HEK293 (cell line): ENCODE measurements around the gene CHL1.

Experiments used
- CTCF ChIA-PET: fragments of 350-600 bp; formaldehyde crosslinking; extraction: SDS; loops from one replicate; lab custom pipeline; 2021; ENCODE audit warnings: antibody characterized with exemption; lab: Yijun Ruan, JAX
- POLR2A ChIA-PET: fragments of 300-600 bp; formaldehyde crosslinking; extraction: SDS; loops from one replicate; lab custom pipeline; 2020; ENCODE audit warnings: antibody characterized with exemption, inconsistent platforms; lab: Yijun Ruan, JAX
- H3K27ac ChIP-seq: fragments of 200-500 bp; sonication (Bioruptor generic); 2 replicates; pipeline ENCODE4 v1.5.1; 2014; ENCODE audit warnings: low read depth, low read length, control low read depth, inconsistent platforms; ENCODE audit errors: extremely low read depth
- H3K36me3 ChIP-seq, 2 experiments: fragments of 200-500 bp in 1 of 2; sonication (Bioruptor generic) in 1 of 2; 1 replicate in 1 of 2; 2 replicates in 1 of 2; pipeline ENCODE4 v1.5.1; 2014 to 2017; ENCODE audit warnings: inconsistent platforms in 2 of 2, low read length in 2 of 2; ENCODE audit not compliant: control insufficient read depth in 2 of 2, insufficient read depth in 1 of 2
- H3K4me1 ChIP-seq: fragments of 200-500 bp; sonication (Bioruptor generic); 2 replicates; pipeline ENCODE4 v1.5.1; 2014; ENCODE audit warnings: mild to moderate bottlenecking, low read length, inconsistent platforms; ENCODE audit not compliant: control insufficient read depth, insufficient read depth
- H3K4me3 ChIP-seq: 2 replicates; pipeline ENCODE4 v1.5.1; 2011; ENCODE audit warnings: low read depth, mild to moderate bottlenecking, control low read depth, low read length, moderate library complexity
- H3K9me3 ChIP-seq: fragments of 200-500 bp; sonication (Bioruptor generic); 2 replicates; pipeline ENCODE4 v1.5.1; 2014; ENCODE audit warnings: low read depth, low read length, inconsistent platforms; ENCODE audit not compliant: control insufficient read depth, insufficient read depth
- AEBP2 ChIP-seq: fragments of 450-650 bp; formaldehyde crosslinking; IDR thresholded peaks from 2 replicates; pipeline ENCODE4 v1.5.1; 2016; ENCODE audit warnings: missing biosample characterization, missing genetic modification characterization, borderline replicate concordance
- ATF2 ChIP-seq: fragments of 450-650 bp; formaldehyde crosslinking; IDR thresholded peaks from 2 replicates; pipeline ENCODE4 v1.5.1; 2016; ENCODE audit warnings: missing biosample characterization, missing genetic modification characterization, low read depth
- FEZF1 ChIP-seq: fragments of 450-650 bp; formaldehyde crosslinking; IDR thresholded peaks from 2 replicates; pipeline ENCODE4 v1.5.1; 2016; ENCODE audit warnings: missing biosample characterization, missing genetic modification characterization
- HIC1 ChIP-seq: fragments of 450-650 bp; formaldehyde crosslinking; IDR thresholded peaks from 2 replicates; pipeline ENCODE4 v1.5.1; 2016; ENCODE audit warnings: missing biosample characterization, missing genetic modification characterization
- HOXC10 ChIP-seq: sonication (generic); formaldehyde crosslinking; IDR thresholded peaks from 2 replicates; pipeline ENCODE4 v1.8.1; 2023; ENCODE audit warnings: mild to moderate bottlenecking, missing genetic modification reagents
- KLF16 ChIP-seq: fragments of 450-650 bp; formaldehyde crosslinking; IDR thresholded peaks from 2 replicates; pipeline ENCODE4 v1.5.1; 2017; ENCODE audit warnings: missing biosample characterization, missing genetic modification characterization
- KLF17 ChIP-seq: fragments of 450-650 bp; formaldehyde crosslinking; IDR thresholded peaks from 2 replicates; pipeline ENCODE4 v1.5.1; 2016; ENCODE audit warnings: missing biosample characterization, missing genetic modification characterization
- WT1 ChIP-seq: fragments of 450-650 bp; formaldehyde crosslinking; IDR thresholded peaks from 2 replicates; pipeline ENCODE4 v1.5.1; 2016; ENCODE audit warnings: missing biosample characterization, missing genetic modification characterization
- ZBTB21 ChIP-seq: fragments of 450-650 bp; formaldehyde crosslinking; IDR thresholded peaks from 2 replicates; pipeline ENCODE4 v1.5.1; 2017; ENCODE audit warnings: missing biosample characterization, missing genetic modification characterization
- ZBTB48 ChIP-seq: fragments of 450-650 bp; formaldehyde crosslinking; IDR thresholded peaks from 2 replicates; pipeline ENCODE4 v1.5.1; 2016; ENCODE audit warnings: missing biosample characterization, missing genetic modification characterization
- ZBTB49 ChIP-seq: fragments of 450-650 bp; formaldehyde crosslinking; IDR thresholded peaks from 2 replicates; pipeline ENCODE4 v1.5.1; 2016; ENCODE audit warnings: missing biosample characterization, missing genetic modification characterization, low read depth
- ZFP3 ChIP-seq: fragments of 450-650 bp; formaldehyde crosslinking; IDR thresholded peaks from 2 replicates; pipeline ENCODE4 v1.5.1; 2016; ENCODE audit warnings: low read depth, missing biosample characterization, missing genetic modification characterization
- ZNF133 ChIP-seq: fragments of 450-650 bp; formaldehyde crosslinking; IDR thresholded peaks from 2 replicates; pipeline ENCODE4 v1.5.1; 2016; ENCODE audit warnings: missing biosample characterization, missing genetic modification characterization
- ZNF155 ChIP-seq: fragments of 450-650 bp; formaldehyde crosslinking; IDR thresholded peaks from 2 replicates; pipeline ENCODE4 v1.5.1; 2016; ENCODE audit warnings: missing biosample characterization, missing genetic modification characterization
- ZNF23 ChIP-seq: fragments of 450-650 bp; formaldehyde crosslinking; IDR thresholded peaks from 2 replicates; pipeline ENCODE4 v1.5.1; 2016; ENCODE audit warnings: missing biosample characterization, missing genetic modification characterization, borderline replicate concordance
- ZNF391 ChIP-seq: fragments of 450-650 bp; formaldehyde crosslinking; IDR thresholded peaks from 2 replicates; pipeline ENCODE4 v1.5.1; 2016; ENCODE audit warnings: low read depth, missing biosample characterization, missing genetic modification characterization, borderline replicate concordance
- ZNF473 ChIP-seq: fragments of 450-650 bp; formaldehyde crosslinking; IDR thresholded peaks from 2 replicates; pipeline ENCODE4 v1.5.1; 2017; ENCODE audit warnings: missing biosample characterization, missing genetic modification characterization
- ZNF513 ChIP-seq: fragments of 450-650 bp; IDR thresholded peaks from 2 replicates; pipeline ENCODE4 v1.5.1; 2018; ENCODE audit warnings: missing biosample characterization, missing genetic modification characterization
- ZNF514 ChIP-seq: fragments of 450-650 bp; formaldehyde crosslinking; IDR thresholded peaks from 2 replicates; pipeline ENCODE4 v1.5.1; 2016; ENCODE audit warnings: missing biosample characterization, missing genetic modification characterization
- ZNF530 ChIP-seq: fragments of 450-650 bp; formaldehyde crosslinking; IDR thresholded peaks from 2 replicates; pipeline ENCODE4 v1.5.1; 2016; ENCODE audit warnings: low read depth, missing biosample characterization, missing genetic modification characterization
- ZNF549 ChIP-seq: fragments of 450-650 bp; IDR thresholded peaks from 2 replicates; pipeline ENCODE4 v1.5.1; 2018; ENCODE audit warnings: missing biosample characterization, missing genetic modification characterization, mild to moderate bottlenecking, inconsistent platforms, moderate library complexity
- ZNF571 ChIP-seq: fragments of 450-650 bp; formaldehyde crosslinking; IDR thresholded peaks from 2 replicates; pipeline ENCODE4 v1.5.0; 2017; ENCODE audit warnings: missing biosample characterization, missing genetic modification characterization
- ZNF600 ChIP-seq: fragments of 450-650 bp; formaldehyde crosslinking; IDR thresholded peaks from 2 replicates; pipeline ENCODE4 v1.5.1; 2016; ENCODE audit warnings: missing biosample characterization, missing genetic modification characterization
- ZNF623 ChIP-seq: fragments of 450-650 bp; formaldehyde crosslinking; IDR thresholded peaks from 2 replicates; pipeline ENCODE4 v1.5.1; 2016; ENCODE audit warnings: missing biosample characterization, missing genetic modification characterization
- ZNF654 ChIP-seq: fragments of 450-650 bp; formaldehyde crosslinking; IDR thresholded peaks from 2 replicates; pipeline ENCODE4 v1.5.1; 2016; ENCODE audit warnings: low read depth, missing biosample characterization, missing genetic modification characterization
- ZNF76 ChIP-seq: fragments of 450-650 bp; formaldehyde crosslinking; IDR thresholded peaks from 2 replicates; pipeline ENCODE4; 2016; ENCODE audit warnings: low read depth, missing biosample characterization, missing genetic modification characterization, borderline replicate concordance

The CHL1 gene

GRCh38 chr3:196311-197148 lies at the start of gene CHL1 (continued):
- TF ChIP-seq HIC1 (tag by site-specific recombination) (peak; percentile 18; the same call in 1 of the 2 replicates), ZNF76 (tag by site-specific recombination) (no peak), ZNF654 (tag by site-specific recombination) (no peak), FEZF1 (tag by site-specific recombination) (no peak), ZBTB48 (tag by site-specific recombination) (no peak), ZNF23 (no peak), ZNF473 (tag by site-specific recombination) (no peak), ZNF155 (tag by site-specific recombination) (no peak), KLF17 (tag by site-specific recombination) (no peak), ZBTB21 (tag by site-specific recombination) (no peak), ZNF514 (tag by site-specific recombination) (no peak), ZBTB49 (tag by site-specific recombination) (no peak), ZNF133 (tag by site-specific recombination) (no peak)

- ChIA-PET CTCF (no interaction called here), POLR2A (no interaction called here)
- no peaks in the 10 kb centered on the region for H3K4me1 ChIP-seq
- no peaks in the 10 kb centered on the region for H3K36me3 ChIP-seq
- H3K9me3 ChIP-seq: no peaks in the 10 kb centered on the region
- H3K27ac ChIP-seq: no peak overlapping the region
- H3K4me3 ChIP-seq: no peak overlapping the region
- TF ChIP-seq WT1: no peak
- no peak for TF ChIP-seq ZNF600 (tag by site-specific recombination)
- no peak for TF ChIP-seq KLF16
- TF ChIP-seq ZNF623 (tag by site-specific recombination): no peak
- no peak for TF ChIP-seq ZNF513
- TF ChIP-seq AEBP2 (tag by site-specific recombination): no peak
- no peak for TF ChIP-seq ZNF391 (tag by site-specific recombination)
- no peak for TF ChIP-seq ZNF549
- TF ChIP-seq ATF2 (tag by site-specific recombination): no peak
- no peak for TF ChIP-seq ZFP3 (tag by site-specific recombination)
- TF ChIP-seq ZNF530 (tag by site-specific recombination): no peak
- TF ChIP-seq HOXC10 (CRISPR knock-in tag): no peak
- TF ChIP-seq ZNF571 (tag by site-specific recombination): no peak
Measured at GRCh38 chr3:151614-152189, 44.9 kb upstream of the CHL1 start.
